ENCODE results near the gene PHIP. TPM values are rescaled to one million over a fixed set of nuclear protein-coding genes. Genes with fewer than 3 reads are reported as not detected.
"Not testable (repeated sequence)": the region's sequence is repeated elsewhere in the genome, so short reads cannot be mapped to it uniquely, and the experiment has no call there.

The PHIP gene
- total RNA-seq, 1 donor from 2014 or later = 32.0 TPM

DNA sequence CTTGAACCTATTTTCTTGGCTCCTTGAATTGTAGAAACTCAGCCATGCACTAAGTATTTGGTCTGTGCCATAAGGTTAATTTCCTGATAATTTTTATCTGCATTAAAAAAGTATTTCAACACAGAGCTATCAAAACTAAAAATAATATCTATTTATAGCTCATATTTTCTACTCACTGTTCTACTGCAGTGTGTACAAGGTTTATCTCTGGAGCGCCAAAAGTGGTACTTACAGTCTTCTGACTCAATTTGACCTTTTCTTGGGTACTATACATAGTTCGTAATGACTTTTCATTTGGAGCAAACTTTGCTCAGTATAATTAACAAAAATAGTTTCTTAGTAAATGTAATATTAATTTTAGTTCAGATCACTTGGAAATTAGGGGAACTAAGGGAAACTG lies 141.5 kb downstream of the PHIP start:
- intact Hi-C loops (cut with DNase I) = no loop called here
- TF ChIP-seq, protein P1, sequence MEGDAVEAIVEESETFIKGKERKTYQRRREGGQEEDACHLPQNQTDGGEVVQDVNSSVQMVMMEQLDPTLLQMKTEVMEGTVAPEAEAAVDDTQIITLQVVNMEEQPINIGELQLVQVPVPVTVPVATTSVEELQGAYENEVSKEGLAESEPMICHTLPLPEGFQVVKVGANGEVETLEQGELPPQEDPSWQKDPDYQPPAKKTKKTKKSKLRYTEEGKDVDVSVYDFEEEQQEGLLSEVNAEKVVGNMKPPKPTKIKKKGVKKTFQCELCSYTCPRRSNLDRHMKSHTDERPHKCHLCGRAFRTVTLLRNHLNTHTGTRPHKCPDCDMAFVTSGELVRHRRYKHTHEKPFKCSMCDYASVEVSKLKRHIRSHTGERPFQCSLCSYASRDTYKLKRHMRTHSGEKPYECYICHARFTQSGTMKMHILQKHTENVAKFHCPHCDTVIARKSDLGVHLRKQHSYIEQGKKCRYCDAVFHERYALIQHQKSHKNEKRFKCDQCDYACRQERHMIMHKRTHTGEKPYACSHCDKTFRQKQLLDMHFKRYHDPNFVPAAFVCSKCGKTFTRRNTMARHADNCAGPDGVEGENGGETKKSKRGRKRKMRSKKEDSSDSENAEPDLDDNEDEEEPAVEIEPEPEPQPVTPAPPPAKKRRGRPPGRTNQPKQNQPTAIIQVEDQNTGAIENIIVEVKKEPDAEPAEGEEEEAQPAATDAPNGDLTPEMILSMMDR (IDR thresholded peaks at IDR 0.05) = no peak
- Histone ChIP-seq H3K27ac (no peak overlapping the region), H3K4me3 (no peak overlapping the region), H3K4me1 (no peaks in the 10 kb centered on the region), H3K9me3 (no peaks in the 10 kb centered on the region), H3K27me3 (no peaks in the 10 kb centered on the region), H3K36me3 (peaks cover 43% of the 10 kb centered on the region)
- ATAC-seq = no peak
- no peak for DNase-seq

DNA sequence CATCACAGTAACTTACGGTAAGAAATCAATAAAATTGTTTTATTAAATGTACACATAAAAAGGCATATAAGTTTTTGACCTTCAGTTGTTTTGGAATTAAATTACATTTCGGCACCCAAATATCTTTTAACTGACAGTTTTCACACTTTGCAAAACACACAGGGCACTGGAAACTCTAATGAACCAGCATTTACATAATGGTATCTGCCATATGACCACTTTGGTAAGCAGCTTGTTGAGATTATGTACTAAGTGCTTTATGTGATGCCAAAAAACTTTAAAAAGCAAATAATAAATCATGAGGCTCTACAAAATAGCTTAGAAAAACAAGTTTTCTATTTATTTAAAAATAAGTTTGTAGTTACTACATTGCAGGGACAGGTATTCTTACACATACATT lies 142.5 kb downstream of the PHIP start:
- intact Hi-C loops (cut with DNase I) = no loop called here
- no peak for ATAC-seq
- H3K4me1 ChIP-seq = no peaks in the 10 kb centered on the region
- TF ChIP-seq, protein P1 (IDR thresholded peaks at IDR 0.05) = no peak
- no peak overlapping the region for H3K27ac ChIP-seq
- no peak for DNase-seq
- peaks cover 33% of the 10 kb centered on the region for H3K36me3 ChIP-seq
- no peaks in the 10 kb centered on the region for H3K27me3 ChIP-seq
- no peaks in the 10 kb centered on the region for H3K9me3 ChIP-seq
- H3K4me3 ChIP-seq = no peak overlapping the region

DNA sequence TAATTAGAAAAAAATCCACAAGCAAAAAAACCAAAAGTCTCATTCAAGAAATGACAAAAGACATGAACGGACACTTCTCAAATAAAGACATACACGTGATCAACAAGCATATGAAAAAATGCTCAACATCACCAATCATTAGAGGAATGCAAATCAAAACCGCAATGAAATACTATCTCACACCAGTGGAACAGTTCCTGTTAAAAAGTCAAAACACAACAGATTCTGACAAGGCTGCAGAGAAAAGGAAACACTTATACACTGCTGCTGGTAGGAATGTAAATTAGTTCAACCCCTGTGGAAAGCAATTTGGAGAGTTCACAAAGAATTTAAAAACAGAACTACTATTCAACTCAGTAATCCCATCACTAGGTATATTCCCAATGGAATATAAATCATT lies 152.7 kb downstream of the PHIP start:
- DNase-seq (no peak), ATAC-seq (no peak)
- intact Hi-C loops (cut with DNase I) = no loop called here
- Histone ChIP-seq H3K9me3 (peaks cover 13% of the 10 kb centered on the region), H3K27me3 (no peaks in the 10 kb centered on the region), H3K4me1 (no peaks in the 10 kb centered on the region), H3K4me3 (no peak overlapping the region), H3K27ac (no peak overlapping the region), H3K36me3 (no peaks in the 10 kb centered on the region)
- TF ChIP-seq, protein P1 (IDR thresholded peaks at IDR 0.05) = no peak

DNA sequence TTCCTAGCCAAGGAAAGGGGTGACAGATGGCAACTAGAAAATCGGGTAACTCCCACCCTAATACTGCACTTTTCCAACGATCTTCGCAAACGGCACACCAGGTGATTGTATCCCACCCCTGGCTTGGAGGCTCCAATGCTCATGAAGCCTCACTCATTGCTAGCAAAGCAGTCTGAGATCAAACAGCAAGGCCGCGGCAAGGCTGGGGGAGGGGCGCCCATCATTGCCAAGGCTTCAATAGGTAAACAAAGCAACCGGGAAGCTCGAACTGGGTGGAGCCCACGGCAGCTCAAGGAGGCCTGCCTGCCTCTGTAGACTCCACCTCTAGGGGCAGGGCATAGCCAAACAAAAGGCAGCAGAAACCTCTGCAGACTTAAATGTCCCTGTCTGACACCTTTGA lies 156.9 kb downstream of the PHIP start:
- intact Hi-C loops (cut with DNase I); H3K27ac ChIP-seq; H3K4me1 ChIP-seq; H3K27me3 ChIP-seq; DNase-seq; H3K36me3 ChIP-seq; ATAC-seq; H3K4me3 ChIP-seq: not testable (repeated sequence)
- H3K9me3 ChIP-seq = peaks cover 16% of the 10 kb centered on the region

DNA sequence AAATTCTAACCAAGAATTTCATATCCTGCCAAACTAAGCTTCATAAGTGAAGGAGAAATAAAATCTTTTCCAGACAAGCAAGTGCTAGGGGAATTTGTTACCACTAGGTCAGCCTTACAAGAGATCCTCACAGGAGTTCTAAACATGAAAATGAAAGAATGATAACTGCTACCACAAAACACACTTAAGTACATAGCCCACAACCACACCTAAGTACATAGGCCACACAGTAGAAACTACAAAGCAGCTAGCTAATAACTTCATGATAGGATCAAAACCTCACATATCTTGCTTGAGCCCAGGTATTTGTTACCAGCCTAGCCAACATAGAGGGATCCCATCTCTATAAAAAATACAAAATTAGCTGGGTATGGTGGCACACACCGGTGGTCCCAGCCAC lies 160.3 kb downstream of the PHIP start:
- H3K27me3 ChIP-seq = no peaks in the 10 kb centered on the region
- no peaks in the 10 kb centered on the region for H3K36me3 ChIP-seq
- intact Hi-C loops (cut with DNase I) = no loop called here
- TF ChIP-seq, protein P1 (IDR thresholded peaks at IDR 0.05) = no peak
- DNase-seq = no peak
- ATAC-seq = no peak
- H3K4me1 ChIP-seq = no peaks in the 10 kb centered on the region
- H3K27ac ChIP-seq = no peak overlapping the region
- H3K4me3 ChIP-seq = no peak overlapping the region
- H3K9me3 ChIP-seq = peaks cover 7% of the 10 kb centered on the region

DNA sequence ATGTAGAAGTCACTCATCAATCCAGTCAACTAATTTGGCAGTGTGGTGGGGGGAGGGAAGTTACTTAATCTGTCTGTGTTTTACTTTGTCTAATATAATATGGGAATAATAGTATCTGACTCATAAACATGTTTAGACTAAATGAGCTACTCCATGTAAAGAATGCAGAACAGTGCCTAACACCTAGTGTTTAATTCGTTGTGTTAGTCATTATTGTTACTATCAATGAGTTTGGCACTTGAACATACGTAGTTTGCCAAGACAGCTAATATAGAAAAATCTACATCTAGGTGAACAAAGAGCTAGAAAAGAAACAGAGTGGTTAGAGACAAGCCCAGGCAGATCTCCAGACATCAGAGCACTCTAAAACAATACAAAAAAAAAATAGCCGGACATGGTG lies 161.6 kb downstream of the PHIP start:
- intact Hi-C loops (cut with DNase I) = no loop called here
- Histone ChIP-seq H3K9me3 (peaks cover 7% of the 10 kb centered on the region), H3K4me1 (no peaks in the 10 kb centered on the region), H3K27ac (no peak overlapping the region), H3K36me3 (no peaks in the 10 kb centered on the region), H3K27me3 (no peaks in the 10 kb centered on the region), H3K4me3 (no peak overlapping the region)
- no peak for DNase-seq
- TF ChIP-seq, protein P1 (IDR thresholded peaks at IDR 0.05) = no peak
- ATAC-seq = no peak
